Measurements from ENCODE around the gene TAF12.

Gene TAF12

GRCh38 chr1:28566931-28567330 lies 75.9 kb downstream of the TAF12 start:
- Histone ChIP-seq H3K36me3 (ENCODE audit: control insufficient read depth, insufficient read depth, low read length) (peaks cover 16% of the 10 kb centered on the region; the same call in 1 of the 2 replicates), H3K27ac (ENCODE audit: low read length) (no peak overlapping the region), H3K4me3 (ENCODE audit: low read length) (no peak overlapping the region), H3K9me3 (ENCODE audit: control insufficient read depth, insufficient read depth, low read length) (no peaks in the 10 kb centered on the region), H3K4me1 (ENCODE audit: control insufficient read depth, insufficient read depth, low read length) (no peaks in the 10 kb centered on the region), H3K27me3 (ENCODE audit: control insufficient read depth, insufficient read depth, low read length) (no peaks in the 10 kb centered on the region)
- DNase-seq (ENCODE audit: low read depth, low spot score): no peak
- no CpG with 5 or more reads among the region's 2 CpGs for WGBS (ENCODE audit: insufficient coverage, insufficient read length)

GRCh38 chr1:28565726-28566125 lies 77.1 kb downstream of the TAF12 start:
- Histone ChIP-seq H3K36me3 (ENCODE audit: control insufficient read depth, insufficient read depth, low read length) (peaks cover 16% of the 10 kb centered on the region; the same call in 1 of the 2 replicates), H3K4me3 (ENCODE audit: low read length) (no peak overlapping the region), H3K27ac (ENCODE audit: low read length) (no peak overlapping the region), H3K4me1 (ENCODE audit: control insufficient read depth, insufficient read depth, low read length) (no peaks in the 10 kb centered on the region), H3K9me3 (ENCODE audit: control insufficient read depth, insufficient read depth, low read length) (no peaks in the 10 kb centered on the region), H3K27me3 (ENCODE audit: control insufficient read depth, insufficient read depth, low read length) (no peaks in the 10 kb centered on the region)
- no peak for DNase-seq (ENCODE audit: low read depth, low spot score)
- no CpG with 5 or more reads among the region's 6 CpGs for WGBS (ENCODE audit: insufficient coverage, insufficient read length)

GRCh38 chr1:28565040-28565439 lies 77.8 kb downstream of the TAF12 start:
- no peaks in the 10 kb centered on the region for H3K9me3 ChIP-seq (ENCODE audit: control insufficient read depth, insufficient read depth, low read length)
- H3K4me3 ChIP-seq (ENCODE audit: low read length): no peak overlapping the region
- H3K27me3 ChIP-seq (ENCODE audit: control insufficient read depth, insufficient read depth, low read length): no peaks in the 10 kb centered on the region
- no peak overlapping the region for H3K27ac ChIP-seq (ENCODE audit: low read length)
- no peak for DNase-seq (ENCODE audit: low read depth, low spot score)
- H3K4me1 ChIP-seq (ENCODE audit: control insufficient read depth, insufficient read depth, low read length): no peaks in the 10 kb centered on the region
- no CpG with 5 or more reads among the region's 7 CpGs for WGBS (ENCODE audit: insufficient coverage, insufficient read length)
- peaks cover 21% of the 10 kb centered on the region; the same call in 1 of the 2 replicates for H3K36me3 ChIP-seq (ENCODE audit: control insufficient read depth, insufficient read depth, low read length)

GRCh38 chr1:28564310-28564709 lies 78.6 kb downstream of the TAF12 start:
- no peak overlapping the region for H3K27ac ChIP-seq (ENCODE audit: low read length)
- H3K27me3 ChIP-seq (ENCODE audit: control insufficient read depth, insufficient read depth, low read length): no peaks in the 10 kb centered on the region
- no peaks in the 10 kb centered on the region for H3K4me1 ChIP-seq (ENCODE audit: control insufficient read depth, insufficient read depth, low read length)
- no peaks in the 10 kb centered on the region for H3K9me3 ChIP-seq (ENCODE audit: control insufficient read depth, insufficient read depth, low read length)
- H3K4me3 ChIP-seq (ENCODE audit: low read length): no peak overlapping the region
- no peak for DNase-seq (ENCODE audit: low read depth, low spot score)
- peaks cover 23% of the 10 kb centered on the region; the same call in 1 of the 2 replicates for H3K36me3 ChIP-seq (ENCODE audit: control insufficient read depth, insufficient read depth, low read length)

GRCh38 chr1:28560886-28561285 lies 82.0 kb downstream of the TAF12 start:
- Histone ChIP-seq H3K9me3 (ENCODE audit: control insufficient read depth, insufficient read depth, low read length) (no peaks in the 10 kb centered on the region), H3K4me1 (ENCODE audit: control insufficient read depth, insufficient read depth, low read length) (no peaks in the 10 kb centered on the region), H3K36me3 (ENCODE audit: control insufficient read depth, insufficient read depth, low read length) (peaks cover 18% of the 10 kb centered on the region; the same call in 1 of the 2 replicates), H3K27ac (ENCODE audit: low read length) (no peak overlapping the region), H3K4me3 (ENCODE audit: low read length) (no peak overlapping the region), H3K27me3 (ENCODE audit: control insufficient read depth, insufficient read depth, low read length) (no peaks in the 10 kb centered on the region)
- WGBS (ENCODE audit: insufficient coverage, insufficient read length): no CpG with 5 or more reads among the region's 3 CpGs
- no peak for DNase-seq (ENCODE audit: low read depth, low spot score)

Measured in iPS DF 6.9 (cell line).